ENCODE results near the gene VPS39. TPM values are rescaled to one million over a fixed set of nuclear protein-coding genes. Genes with fewer than 3 reads are reported as not detected.
"Not testable (repeated sequence)": the region's sequence is repeated elsewhere in the genome, so short reads cannot be mapped to it uniquely, and the experiment has no call there.

The VPS39 gene
- 24.0 and 31.9 TPM in 2 replicates for total RNA-seq

GRCh38 chr15:42207674-42208579 is at the start of gene VPS39:
TSS of gene VPS39 (minus strand) at chr15:42208304. CDS start at chr15:42208153, 151 bp downstream.
- DNase-seq (ENCODE audit: low read depth in 2 of 2), result peak; percentile 92 to 94

- DNase-seq (ENCODE audit: low read depth in 2 of 2), result no peak
These were observed 45.2 kb upstream of the VPS39 start for GRCh38 chr15:42253300-42253699.

GRCh38 chr15:42240823-42241222 is 32.7 kb upstream of the VPS39 start:
- DNase-seq (ENCODE audit: low read depth in 2 of 2), result no peak

GRCh38 chr15:42239528-42240182 is 31.6 kb upstream of the VPS39 start:
- DNase-seq (ENCODE audit: low read depth in 2 of 2), result no peak

- DNase-seq (ENCODE audit: low read depth in 2 of 2), result no peak
These were observed 25.0 kb upstream of the VPS39 start for GRCh38 chr15:42233107-42233506.

GRCh38 chr15:42232606-42233005 is 24.5 kb upstream of the VPS39 start:
- no peak for DNase-seq (ENCODE audit: low read depth in 2 of 2)

GRCh38 chr15:42231088-42231487 is 23.0 kb upstream of the VPS39 start:
- no peak for DNase-seq (ENCODE audit: low read depth in 2 of 2)

GRCh38 chr15:42228981-42229380 is 20.9 kb upstream of the VPS39 start:
- not testable (repeated sequence) for DNase-seq (ENCODE audit: low read depth in 2 of 2)

- DNase-seq (ENCODE audit: low read depth in 2 of 2), result no peak
These were observed 19.9 kb upstream of the VPS39 start for GRCh38 chr15:42228036-42228435.

- no peak for DNase-seq (ENCODE audit: low read depth in 2 of 2)
These were observed 18.5 kb upstream of the VPS39 start for GRCh38 chr15:42226648-42227047.

- peak in 1 of 2 donors; percentile 50 for DNase-seq (ENCODE audit: low read depth in 2 of 2)
These were observed 12.1 kb upstream of the VPS39 start for GRCh38 chr15:42220216-42220615.

GRCh38 chr15:42218953-42219592 is 11.0 kb upstream of the VPS39 start:
- DNase-seq (ENCODE audit: low read depth in 2 of 2), result no peak

GRCh38 chr15:42217568-42217967 is 9.5 kb upstream of the VPS39 start:
- no peak for DNase-seq (ENCODE audit: low read depth in 2 of 2)

GRCh38 chr15:42215913-42216829 is 8.1 kb upstream of the VPS39 start:
- peak; percentile 10 to 55 for DNase-seq (ENCODE audit: low read depth in 2 of 2)

GRCh38 chr15:42214600-42214999 is 6.5 kb upstream of the VPS39 start:
- DNase-seq (ENCODE audit: low read depth in 2 of 2), result no peak

GRCh38 chr15:42213511-42213910 is 5.4 kb upstream of the VPS39 start:
- no peak for DNase-seq (ENCODE audit: low read depth in 2 of 2)

GRCh38 chr15:42210696-42211095 is 2.6 kb upstream of the VPS39 start:
- no peak for DNase-seq (ENCODE audit: low read depth in 2 of 2)

- DNase-seq (ENCODE audit: low read depth in 2 of 2), result no peak
These were observed 1.7 kb downstream of the VPS39 start for GRCh38 chr15:42206406-42206805.

- DNase-seq (ENCODE audit: low read depth in 2 of 2), result no peak
These were observed 4.2 kb downstream of the VPS39 start for GRCh38 chr15:42203891-42204290.

- DNase-seq (ENCODE audit: low read depth in 2 of 2), result no peak
These were observed 5.5 kb downstream of the VPS39 start for GRCh38 chr15:42202653-42203052.

- no peak for DNase-seq (ENCODE audit: low read depth in 2 of 2)
These were observed 6.3 kb downstream of the VPS39 start for GRCh38 chr15:42201801-42202200.

All from lung microvascular endothelial cell (primary cell).